Measurements from ENCODE around the gene SLC16A1. TPM values are rescaled to one million over a fixed set of nuclear protein-coding genes. Genes with fewer than 3 reads are reported as not detected.

The SLC16A1 gene
- total and polyA plus RNA-seq, 2 donors (not counting 3 experiments of a cell fraction or from before 2014, with no cell fraction given): 148 to 188 TPM

DNA sequence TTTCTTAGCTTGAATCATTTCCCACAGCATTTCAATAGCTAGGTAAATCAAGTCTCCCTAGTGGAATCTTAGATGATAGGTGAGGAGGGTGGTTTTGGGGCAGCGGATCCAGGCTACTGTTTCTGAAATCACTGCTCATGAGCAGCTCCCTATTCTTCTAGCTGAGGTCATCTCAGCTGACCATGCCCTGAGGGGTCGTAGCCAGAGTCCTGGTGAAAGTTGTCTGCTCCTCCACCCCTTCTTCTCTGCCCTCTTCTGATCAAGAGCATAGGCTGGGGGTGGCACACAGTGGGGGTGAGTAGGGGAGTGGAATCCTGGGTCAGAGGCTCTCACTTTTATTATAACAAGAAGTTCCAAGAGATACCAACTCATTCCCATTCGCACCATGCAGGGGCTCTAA, 76.2 kb downstream of the SLC16A1 start:
- no TSS peak for BruUV-seq (replicated peaks)
- Histone ChIP-seq H3K27me3 (ENCODE audit: control insufficient read depth in 2 of 2, insufficient read depth in 2 of 2, low read length in 2 of 2) (no peaks in the 10 kb centered on the region), H4K20me1 (replicated peaks; ENCODE audit: control insufficient read depth, extremely low read depth, insufficient read depth, low read length) (no peaks in the 10 kb centered on the region), H3K36me3 (ENCODE audit: control insufficient read depth in 2 of 2, extremely low read depth in 1 of 2, insufficient read depth in 2 of 2, low read length in 2 of 2) (no peaks in the 10 kb centered on the region), H3K9me3 (replicated peaks; ENCODE audit: control insufficient read depth, insufficient read depth, low read length) (no peaks in the 10 kb centered on the region), H3K4me3 (replicated peaks in 1 of 3; ENCODE audit: insufficient read depth in 1 of 3, low read depth in 1 of 3, low read length in 3 of 3) (no peak overlapping the region), H3K4me2 (ENCODE audit: insufficient read depth, low read length) (no peak overlapping the region), H3K9ac (replicated peaks; ENCODE audit: extremely low read depth, insufficient read depth, low read length) (no peak overlapping the region), H3K4me1 (ENCODE audit: control insufficient read depth, extremely low read depth, insufficient read depth, low read length) (no peaks in the 10 kb centered on the region), H3K79me2 (ENCODE audit: control insufficient read depth, insufficient read depth, low read length) (no peaks in the 10 kb centered on the region), H3K27ac (ENCODE audit: insufficient read depth, low read depth, low read length) (no peak overlapping the region), H3K9me1 (replicated peaks; ENCODE audit: control insufficient read depth, extremely low read depth, insufficient read depth, low read length) (no peaks in the 10 kb centered on the region), H2AFZ (ENCODE audit: low read depth, low read length) (no peak overlapping the region)
- TF ChIP-seq JUN (IDR thresholded peaks at IDR 0.05; ENCODE audit: borderline replicate concordance, insufficient read depth, insufficient read length, low read depth): no peak
- TF ChIP-seq, protein P1, sequence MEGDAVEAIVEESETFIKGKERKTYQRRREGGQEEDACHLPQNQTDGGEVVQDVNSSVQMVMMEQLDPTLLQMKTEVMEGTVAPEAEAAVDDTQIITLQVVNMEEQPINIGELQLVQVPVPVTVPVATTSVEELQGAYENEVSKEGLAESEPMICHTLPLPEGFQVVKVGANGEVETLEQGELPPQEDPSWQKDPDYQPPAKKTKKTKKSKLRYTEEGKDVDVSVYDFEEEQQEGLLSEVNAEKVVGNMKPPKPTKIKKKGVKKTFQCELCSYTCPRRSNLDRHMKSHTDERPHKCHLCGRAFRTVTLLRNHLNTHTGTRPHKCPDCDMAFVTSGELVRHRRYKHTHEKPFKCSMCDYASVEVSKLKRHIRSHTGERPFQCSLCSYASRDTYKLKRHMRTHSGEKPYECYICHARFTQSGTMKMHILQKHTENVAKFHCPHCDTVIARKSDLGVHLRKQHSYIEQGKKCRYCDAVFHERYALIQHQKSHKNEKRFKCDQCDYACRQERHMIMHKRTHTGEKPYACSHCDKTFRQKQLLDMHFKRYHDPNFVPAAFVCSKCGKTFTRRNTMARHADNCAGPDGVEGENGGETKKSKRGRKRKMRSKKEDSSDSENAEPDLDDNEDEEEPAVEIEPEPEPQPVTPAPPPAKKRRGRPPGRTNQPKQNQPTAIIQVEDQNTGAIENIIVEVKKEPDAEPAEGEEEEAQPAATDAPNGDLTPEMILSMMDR (IDR thresholded peaks at IDR 0.05; ENCODE audit: extremely low read depth in 1 of 2, insufficient read depth in 1 of 2, low read depth in 1 of 2, low read length in 2 of 2): no peak
- no peak for TF ChIP-seq EZH2 (IDR thresholded peaks at IDR 0.05; ENCODE audit: borderline replicate concordance, low read depth, low read length, severe bottlenecking)
- no peak for TF ChIP-seq POLR2AphosphoS5 (IDR thresholded peaks at IDR 0.05; ENCODE audit: insufficient read depth, low read depth, low read length)
- TF ChIP-seq, protein P2, sequence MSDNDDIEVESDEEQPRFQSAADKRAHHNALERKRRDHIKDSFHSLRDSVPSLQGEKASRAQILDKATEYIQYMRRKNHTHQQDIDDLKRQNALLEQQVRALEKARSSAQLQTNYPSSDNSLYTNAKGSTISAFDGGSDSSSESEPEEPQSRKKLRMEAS (IDR thresholded peaks at IDR 0.05; ENCODE audit: insufficient read depth, insufficient read length): no peak
- FAIRE-seq (no peak), DNase-seq (ENCODE audit: low read depth, low spot score) (no peak)
- dilution Hi-C loops (cut with MboI; ENCODE audit: extremely low pct_ligation_motif_present, low sequenced_read_pairs) (no loop called here), intact Hi-C loops (cut with micrococcal nuclease) (loop anchor here (5.0 kb wide), 1 partner anchor 583 kb away; no protein-coding TSS in a partner anchor)
- CTCF ChIA-PET: interaction anchor here (0.9 to 7.0 kb wide), 15 partner anchors 9 to 193 kb away, joined by 3 to 77 read pairs (median 4); partner anchors contain the start of genes LRIG2 and SLC16A1
- POLR2A ChIA-PET: no interaction called here

Measured in endothelial cell of umbilical vein (primary cell).